Small intestine (tissue), 7 donors: Measurements from ENCODE around the gene PCSK6. TPM values are rescaled to one million over a fixed set of nuclear protein-coding genes. Genes with fewer than 3 reads are reported as not detected.
A peak's percentile ranks its signal among the peaks of the same experiment; 100 is the strongest.

Source experiments
- DNase-seq, 2 donors: peaks; one replicate each; pipeline versions ENCODE4 v3.0.0 to v3.0.0-alpha.2; 2013
- FAIRE-seq: peaks from 2 replicates; lab custom pipeline; 2012; peaks lifted over from hg19 to GRCh38; lab: Jason Lieb, UNC
- H3K27ac ChIP-seq, 3 donors: one replicate each; pipeline ENCODE4 v1.5.1; 2013; ENCODE audit warnings: low read length in 2 of 3, mild to moderate bottlenecking in 2 of 3, control low read depth in 1 of 3, inconsistent platforms in 1 of 3, low read depth in 1 of 3, moderate library complexity in 1 of 3
- H3K27me3 ChIP-seq, 3 donors: one replicate each; pipeline ENCODE4 v1.6.1; 2013; ENCODE audit warnings: low read length in 3 of 3, inconsistent platforms in 1 of 3; ENCODE audit not compliant: control insufficient read depth in 3 of 3, insufficient read depth in 3 of 3
- H3K36me3 ChIP-seq, 3 donors: one replicate each; pipeline ENCODE4 v1.6.1; 2013; ENCODE audit warnings: low read length in 3 of 3, inconsistent platforms in 1 of 3, low read depth in 1 of 3, mild to moderate bottlenecking in 1 of 3, moderate library complexity in 1 of 3; ENCODE audit not compliant: control insufficient read depth in 3 of 3, insufficient read depth in 2 of 3
- H3K4me1 ChIP-seq, 3 donors: one replicate each; pipeline ENCODE4 v1.6.1; 2013; ENCODE audit warnings: low read length in 2 of 3, inconsistent platforms in 1 of 3, low read depth in 1 of 3, mild to moderate bottlenecking in 1 of 3, moderate library complexity in 1 of 3; ENCODE audit not compliant: control insufficient read depth in 3 of 3, insufficient read depth in 2 of 3
- H3K4me3 ChIP-seq, 3 donors: one replicate each; pipeline ENCODE4 v1.5.1; 2013; ENCODE audit warnings: low read length in 3 of 3, control low read depth in 1 of 3, inconsistent platforms in 1 of 3, low read depth in 1 of 3, mild to moderate bottlenecking in 1 of 3, moderate library complexity in 1 of 3
- H3K9me3 ChIP-seq, 2 donors: one replicate each; pipeline ENCODE4 v1.6.1; 2013; ENCODE audit warnings: low read depth in 1 of 2, low read length in 1 of 2; ENCODE audit not compliant: control insufficient read depth in 2 of 2, insufficient read depth in 1 of 2
- WGBS, 3 donors: extraction: QIAGEN DNeasy Blood & Tissue Kit; methylation state at CpG; one replicate each; pipeline ENCODE4 v1.1.7; 2013; 5-methylcytosine and 5-hydroxymethylcytosine counted together
- polyA plus RNA-seq, 4 donors: library from polyadenylated mRNA; stranded (reverse) in 3 of 4; unstranded in 1 of 4; fragments of 200-250 nt in 3 of 4; fragments of 120-200 nt in 1 of 4; gene quantifications; one replicate each; pipeline versions ENCODE4 v1.2.1 to v1.2.3, GENCODE V29; 2013
- donor health status: healthy with polysubstance abuse.
- donor health status: control.
- donor health status: control.
- donor health status: Bipolar disorder and iron deficiency.
- donor health status: healthy.

Gene PCSK6
- polyA plus RNA-seq, 4 donors: 0.67 to 26.2 (median 6.5) TPM

GRCh38 chr15:101448336-101448735 lies 41.2 kb downstream of the PCSK6 start:
- FAIRE-seq (no peak), DNase-seq (no peak)
- Histone ChIP-seq H3K27ac (no peak overlapping the region), H3K4me1 (peaks cover 0 to 22% (median 0%) of the 10 kb centered on the region in 3 donors), H3K27me3 (no peaks in the 10 kb centered on the region), H3K4me3 (no peak overlapping the region), H3K9me3 (peaks cover 0 to 7% of the 10 kb centered on the region in 2 donors), H3K36me3 (peaks cover 0 to 2% (median 0%) of the 10 kb centered on the region in 3 donors)
- WGBS, 3 donors: 84 to 93% (median 88%) methylated on average over 3 of the region's 3 CpGs

- no peak for FAIRE-seq
- peaks cover 0 to 20% (median 0%) of the 10 kb centered on the region in 3 donors for H3K4me1 ChIP-seq
Measured at GRCh38 chr15:101447561-101448071, 41.9 kb downstream of the PCSK6 start.

GRCh38 chr15:101447168-101447533 lies 42.4 kb downstream of the PCSK6 start:
- peaks cover 0 to 7% of the 10 kb centered on the region in 2 donors for H3K9me3 ChIP-seq
- H3K27ac ChIP-seq: peak overlapping the region in 2 of 3 donors; percentile 27 to 70
- no peak for DNase-seq
- 75 to 80% (median 76%) methylated on average over 2 of the region's 2 CpGs for WGBS, 3 donors
- FAIRE-seq: no peak
- H3K4me3 ChIP-seq: no peak overlapping the region
- peaks cover 0 to 17% (median 0%) of the 10 kb centered on the region in 3 donors for H3K4me1 ChIP-seq
- peaks cover 0 to 4% (median 0%) of the 10 kb centered on the region in 3 donors for H3K36me3 ChIP-seq
- H3K27me3 ChIP-seq: no peaks in the 10 kb centered on the region

More at GRCh38 chr15:101447561-101448071, 41.9 kb downstream of the PCSK6 start:
- Histone ChIP-seq H3K4me3 (no peak overlapping the region), H3K9me3 (peaks cover 0 to 7% of the 10 kb centered on the region in 2 donors), H3K27me3 (no peaks in the 10 kb centered on the region), H3K36me3 (peaks cover 0 to 4% (median 0%) of the 10 kb centered on the region in 3 donors), H3K27ac (no peak overlapping the region)
- WGBS, 3 donors: 91 to 96% (median 93%) methylated on average over 20 of the region's 20 CpGs
- DNase-seq: no peak

GRCh38 chr15:101446518-101447167 lies 42.9 kb downstream of the PCSK6 start:
- H3K4me1 ChIP-seq: peaks cover 0 to 17% (median 0%) of the 10 kb centered on the region in 3 donors
- H3K9me3 ChIP-seq: peaks cover 0 to 7% of the 10 kb centered on the region in 2 donors
- H3K27me3 ChIP-seq: no peaks in the 10 kb centered on the region
- H3K36me3 ChIP-seq: peaks cover 0 to 4% (median 0%) of the 10 kb centered on the region in 3 donors
- no peak for FAIRE-seq
- WGBS, 3 donors: 59 to 69% (median 66%) methylated on average over 12 of the region's 12 CpGs
- H3K4me3 ChIP-seq: no peak overlapping the region
- peak overlapping the region in 2 of 3 donors; percentile 27 to 70 for H3K27ac ChIP-seq
- DNase-seq: peak in 1 of 2 donors; percentile 54

DNA sequence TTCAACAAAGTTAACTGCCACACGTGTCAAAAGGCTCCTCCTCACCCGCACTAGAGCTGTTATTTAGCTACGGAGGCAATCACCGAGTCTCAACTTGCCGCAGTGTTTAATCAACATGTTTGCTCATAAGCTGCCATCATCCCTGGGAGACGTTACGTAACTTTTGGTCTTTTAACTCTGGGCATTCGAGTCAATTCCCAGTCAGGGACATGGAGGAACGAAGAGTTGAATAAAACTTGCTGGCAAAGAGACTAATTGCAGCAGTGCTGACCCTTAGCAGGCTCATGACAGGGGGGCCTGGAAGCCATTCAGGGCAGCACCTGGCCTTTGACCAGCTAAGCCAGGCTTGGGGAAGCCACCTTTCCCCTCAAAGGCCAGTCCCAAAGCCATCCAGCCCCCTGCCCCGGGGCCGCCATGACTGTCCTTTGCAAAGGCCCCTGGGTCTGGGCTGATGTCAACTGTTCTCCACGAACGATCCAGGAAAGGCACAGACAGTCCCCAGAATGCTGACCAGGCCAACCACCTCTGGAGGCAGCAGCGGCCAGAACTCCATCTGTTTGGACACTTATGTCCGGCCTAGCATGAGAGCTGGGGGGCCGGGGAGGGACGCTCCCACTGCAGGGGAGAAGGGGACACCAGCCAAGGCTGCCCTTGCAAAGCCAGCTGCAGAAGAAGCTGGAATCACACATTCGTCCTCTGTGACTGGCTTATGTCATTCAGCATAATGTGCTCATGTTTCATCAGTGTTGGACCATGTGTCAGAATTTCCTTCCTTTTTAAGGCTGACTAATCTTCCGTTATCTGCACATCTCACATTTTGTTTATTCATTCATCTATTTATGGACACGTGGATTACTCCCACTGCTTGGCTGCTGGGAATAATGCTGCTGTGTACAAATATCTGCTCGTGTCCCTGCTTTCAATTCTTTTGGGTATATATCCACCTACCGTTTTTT lies 43.7 kb downstream of the PCSK6 start:
- peak overlapping the region in 2 of 3 donors; percentile 6 to 9 for H3K27ac ChIP-seq
- FAIRE-seq: no peak
- DNase-seq: no peak
- no peaks in the 10 kb centered on the region for H3K27me3 ChIP-seq
- no peak overlapping the region for H3K4me3 ChIP-seq
- H3K9me3 ChIP-seq: peaks cover 0 to 7% of the 10 kb centered on the region in 2 donors
- peaks cover 0 to 12% (median 0%) of the 10 kb centered on the region in 3 donors for H3K4me1 ChIP-seq
- WGBS, 3 donors: 61 to 77% (median 69%) methylated on average over 22 of the region's 22 CpGs
- H3K36me3 ChIP-seq: peaks cover 0 to 4% (median 0%) of the 10 kb centered on the region in 3 donors

- Histone ChIP-seq H3K27ac (peak overlapping the region in 1 of 3 donors; percentile 6), H3K36me3 (peaks cover 0 to 4% (median 0%) of the 10 kb centered on the region in 3 donors), H3K27me3 (no peaks in the 10 kb centered on the region), H3K4me3 (no peak overlapping the region), H3K4me1 (peaks cover 0 to 20% (median 3%) of the 10 kb centered on the region in 3 donors), H3K9me3 (peaks cover 0 to 7% of the 10 kb centered on the region in 2 donors)
- DNase-seq: no peak
- no peak for FAIRE-seq
- WGBS, 3 donors: 89 to 97% (median 93%) methylated on average over 12 of the region's 12 CpGs
Measured at GRCh38 chr15:101444807-101445508, 44.5 kb downstream of the PCSK6 start.

GRCh38 chr15:101444015-101444414 lies 45.5 kb downstream of the PCSK6 start:
- WGBS, 3 donors: 77 to 93% (median 89%) methylated on average over 8 of the region's 8 CpGs
- H3K27ac ChIP-seq: peak overlapping the region in 1 of 3 donors; percentile 56
- no peaks in the 10 kb centered on the region for H3K27me3 ChIP-seq
- H3K4me1 ChIP-seq: peaks cover under 1 to 28% (median 6%) of the 10 kb centered on the region in 3 donors
- peaks cover 0 to 2% (median 0%) of the 10 kb centered on the region in 3 donors for H3K36me3 ChIP-seq
- FAIRE-seq: no peak
- no peak overlapping the region for H3K4me3 ChIP-seq
- no peak for DNase-seq
- peaks cover 0 to 7% of the 10 kb centered on the region in 2 donors for H3K9me3 ChIP-seq
